ENCODE results near the gene FRMPD2. TPM values are rescaled to one million over a fixed set of nuclear protein-coding genes. Genes with fewer than 3 reads are reported as not detected.
"Not testable (repeated sequence)": the region's sequence is repeated elsewhere in the genome, so short reads cannot be mapped to it uniquely, and the experiment has no call there.

Gene FRMPD2
- total RNA-seq, 1 experiment from 2014 or later: 0.30 TPM

- TF ChIP-seq FOSL1 (IDR thresholded peaks at IDR 0.05; ENCODE audit: low read depth) (no peak), SRF (IDR thresholded peaks at IDR 0.05; ENCODE audit: low read depth) (no peak), REST (IDR thresholded peaks at IDR 0.05; ENCODE audit: low read depth) (no peak), TCF7L2 (IDR thresholded peaks at IDR 0.05; ENCODE audit: borderline replicate concordance, extremely low read depth, insufficient read depth, insufficient read length) (no peak), MAX (IDR thresholded peaks at IDR 0.05) (no peak), SIN3A (IDR thresholded peaks at IDR 0.05; ENCODE audit: low read depth) (no peak), JUND (IDR thresholded peaks at IDR 0.05) (no peak), POLR2AphosphoS5 (IDR thresholded peaks at IDR 0.05; ENCODE audit: low read depth, low read length) (no peak), RAD21 (IDR thresholded peaks at IDR 0.05; ENCODE audit: low read depth) (no peak), EZH2phosphoT487 (IDR thresholded peaks at IDR 0.05; ENCODE audit: borderline replicate concordance) (no peak), ATF3 (IDR thresholded peaks at IDR 0.05) (no peak), CEBPB (IDR thresholded peaks at IDR 0.05; ENCODE audit: low read depth) (no peak)
- Histone ChIP-seq H3K4me2 (ENCODE audit: low read length) (no peak overlapping the region), H3K4me3 (replicated peaks in 1 of 2; ENCODE audit: low read depth in 1 of 2, low read length in 2 of 2) (no peak overlapping the region), H3K9ac (ENCODE audit: low read length) (no peak overlapping the region), H3K9me2 (ENCODE audit: insufficient read depth) (no peaks in the 10 kb centered on the region), H2AFZ (ENCODE audit: low read depth, low read length, poor library complexity, severe bottlenecking) (no peak overlapping the region), H3K27ac (ENCODE audit: low read depth, low read length) (no peak overlapping the region), H3K36me3 (ENCODE audit: control insufficient read depth in 1 of 2, insufficient read depth in 2 of 2, low read length in 2 of 2) (no peaks in the 10 kb centered on the region), H3K4me1 (ENCODE audit: control insufficient read depth in 1 of 2, insufficient read depth in 2 of 2, low read length in 2 of 2) (no peaks in the 10 kb centered on the region; a peak in 2 of 4 replicates), H3K27me3 (ENCODE audit: insufficient read depth, low read length) (no peaks in the 10 kb centered on the region), H3K9me3 (ENCODE audit: control insufficient read depth in 1 of 2, insufficient read depth in 1 of 2, low read depth in 1 of 2, low read length in 2 of 2) (no peaks in the 10 kb centered on the region), H3K79me2 (ENCODE audit: insufficient read depth, low read length) (no peaks in the 10 kb centered on the region), H4K20me1 (ENCODE audit: insufficient read depth) (no peaks in the 10 kb centered on the region)
- ChIA-PET CTCF (no interaction called here), POLR2A (no interaction called here), RAD21 (ENCODE audit: low non-redundant PET in 1 of 2, low total read pairs in 2 of 2, uncharacterized antibody in 2 of 2, unreplicated experiment in 2 of 2) (no interaction called here)
- intact Hi-C loops (cut with micrococcal nuclease): no loop called here
- DNase-seq (ENCODE audit: low read depth, low spot score): no peak
- no peak for ATAC-seq
- BruUV-seq (replicated peaks): no TSS peak
These were observed 28.5 kb downstream of the FRMPD2 start for GRCh38 chr10:48245977-48246376.

- H4K20me1 ChIP-seq (ENCODE audit: insufficient read depth); RAD21 ChIA-PET (ENCODE audit: low non-redundant PET in 1 of 2, low total read pairs in 2 of 2, uncharacterized antibody in 2 of 2, unreplicated experiment in 2 of 2); H3K36me3 ChIP-seq (ENCODE audit: control insufficient read depth in 1 of 2, insufficient read depth in 2 of 2, low read length in 2 of 2); POLR2A ChIA-PET; BruUV-seq (replicated peaks); intact Hi-C loops (cut with micrococcal nuclease); ATAC-seq; H2AFZ ChIP-seq (ENCODE audit: low read depth, low read length, poor library complexity, severe bottlenecking); H3K4me1 ChIP-seq (ENCODE audit: control insufficient read depth in 1 of 2, insufficient read depth in 2 of 2, low read length in 2 of 2); H3K4me2 ChIP-seq (ENCODE audit: low read length); H3K9me2 ChIP-seq (ENCODE audit: insufficient read depth); H3K27ac ChIP-seq (ENCODE audit: low read depth, low read length); H3K79me2 ChIP-seq (ENCODE audit: insufficient read depth, low read length); H3K9me3 ChIP-seq (ENCODE audit: control insufficient read depth in 1 of 2, insufficient read depth in 1 of 2, low read depth in 1 of 2, low read length in 2 of 2); CTCF ChIA-PET; H3K9ac ChIP-seq (ENCODE audit: low read length); DNase-seq (ENCODE audit: low read depth, low spot score); H3K27me3 ChIP-seq (ENCODE audit: insufficient read depth, low read length); H3K4me3 ChIP-seq (replicated peaks in 1 of 2; ENCODE audit: low read depth in 1 of 2, low read length in 2 of 2): not testable (repeated sequence)
These were observed 30.6 kb downstream of the FRMPD2 start for GRCh38 chr10:48243921-48244320.
